ENCODE measurements around the gene PHIP. TPM values are rescaled to one million over a fixed set of nuclear protein-coding genes. Genes with fewer than 3 reads are reported as not detected.

The PHIP gene
- total and polyA plus RNA-seq, 2 experiments from 2014 or later, result 48.0 to 65.4 TPM

DNA sequence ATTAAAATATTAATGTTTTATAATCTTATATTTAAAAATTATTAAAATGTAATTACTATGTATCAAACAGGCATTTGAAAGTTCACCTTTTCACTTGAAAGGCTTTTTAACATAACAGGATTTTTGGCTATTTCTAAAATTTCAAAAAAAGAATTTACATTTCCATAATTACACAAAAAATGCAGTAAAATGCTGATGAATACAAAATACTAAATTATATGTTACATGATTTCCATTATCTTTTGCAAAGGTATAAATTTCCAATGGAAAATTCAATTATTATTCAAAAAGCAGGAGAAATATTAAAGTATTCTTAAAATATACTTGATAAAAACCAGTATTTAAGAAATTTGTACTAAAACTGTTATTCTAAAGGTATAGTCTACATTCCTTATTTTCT is 66.1 kb downstream of the PHIP start:
- Histone ChIP-seq H3F3A (replicated peaks; ENCODE audit: low read depth) (no peaks in the 10 kb centered on the region), H3K36me3 (ENCODE audit: insufficient read depth) (peaks cover 20% of the 10 kb centered on the region; the same call in 1 of the 2 replicates), H2AFZ (no peak overlapping the region), H3K27ac (ENCODE audit: low read depth) (no peak overlapping the region), H3K4me3 (no peak overlapping the region), H3K4me1 (ENCODE audit: insufficient read depth) (no peaks in the 10 kb centered on the region), H4K20me1 (replicated peaks; ENCODE audit: insufficient read depth) (no peaks in the 10 kb centered on the region), H3K27me3 (ENCODE audit: insufficient read depth) (no peaks in the 10 kb centered on the region), H3K9me2 (ENCODE audit: insufficient read depth) (no peaks in the 10 kb centered on the region), H3K79me2 (replicated peaks; ENCODE audit: insufficient read depth) (no peaks in the 10 kb centered on the region), H3K4me2 (no peak overlapping the region)
- Mint-ChIP-seq H3K27me3 (ENCODE audit: insufficient read depth, low read depth, poor library complexity) (peaks cover 1% of the 10 kb centered on the region), H3K36me3 (ENCODE audit: low read depth) (peaks cover 49% of the 10 kb centered on the region), H3K4me1 (no peaks in the 10 kb centered on the region), H3K9me3 (no peaks in the 10 kb centered on the region), H3K4me3 (no peak overlapping the region), H3K27ac (no peak overlapping the region)
- ATAC-seq (no peak), DNase-seq (ENCODE audit: low spot score) (no peak)
- TF ChIP-seq NANOG (IDR thresholded peaks at IDR 0.05; ENCODE audit: borderline replicate concordance) (no peak), ZNF462 (CRISPR knock-in tag; IDR thresholded peaks at IDR 0.05) (no peak), JUNB (IDR thresholded peaks at IDR 0.05; ENCODE audit: unreplicated experiment) (no peak), REST (IDR thresholded peaks at IDR 0.05; ENCODE audit: unreplicated experiment) (no peak), POLR2AphosphoS5 (IDR thresholded peaks at IDR 0.05; ENCODE audit: low read depth) (no peak), EZH2 (IDR thresholded peaks at IDR 0.05; ENCODE audit: low read depth, unreplicated experiment) (no peak), ETS1 (IDR thresholded peaks at IDR 0.05) (no peak)
- TF ChIP-seq, protein P1, sequence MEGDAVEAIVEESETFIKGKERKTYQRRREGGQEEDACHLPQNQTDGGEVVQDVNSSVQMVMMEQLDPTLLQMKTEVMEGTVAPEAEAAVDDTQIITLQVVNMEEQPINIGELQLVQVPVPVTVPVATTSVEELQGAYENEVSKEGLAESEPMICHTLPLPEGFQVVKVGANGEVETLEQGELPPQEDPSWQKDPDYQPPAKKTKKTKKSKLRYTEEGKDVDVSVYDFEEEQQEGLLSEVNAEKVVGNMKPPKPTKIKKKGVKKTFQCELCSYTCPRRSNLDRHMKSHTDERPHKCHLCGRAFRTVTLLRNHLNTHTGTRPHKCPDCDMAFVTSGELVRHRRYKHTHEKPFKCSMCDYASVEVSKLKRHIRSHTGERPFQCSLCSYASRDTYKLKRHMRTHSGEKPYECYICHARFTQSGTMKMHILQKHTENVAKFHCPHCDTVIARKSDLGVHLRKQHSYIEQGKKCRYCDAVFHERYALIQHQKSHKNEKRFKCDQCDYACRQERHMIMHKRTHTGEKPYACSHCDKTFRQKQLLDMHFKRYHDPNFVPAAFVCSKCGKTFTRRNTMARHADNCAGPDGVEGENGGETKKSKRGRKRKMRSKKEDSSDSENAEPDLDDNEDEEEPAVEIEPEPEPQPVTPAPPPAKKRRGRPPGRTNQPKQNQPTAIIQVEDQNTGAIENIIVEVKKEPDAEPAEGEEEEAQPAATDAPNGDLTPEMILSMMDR (conservative IDR thresholded peaks at IDR 0.05; ENCODE audit: low read depth in 2 of 2), result no peak
